Measurements from ENCODE around the gene TPO.

GRCh38 chr2:1402064-1402463 is 11.2 kb upstream of the TPO start:
- TF ChIP-seq USF2 (CRISPR knock-in tag; IDR thresholded peaks at IDR 0.05) (no peak), ZNF263 (CRISPR knock-in tag; IDR thresholded peaks at IDR 0.05; ENCODE audit: low read depth) (no peak), GABPB1 (CRISPR knock-in tag; IDR thresholded peaks at IDR 0.05) (no peak), GRHL2 (CRISPR knock-in tag; IDR thresholded peaks at IDR 0.05; ENCODE audit: insufficient replicate concordance, severe bottlenecking) (no peak)
